ENCODE data around the gene NYAP2.

The NYAP2 gene

GRCh38 chr2:225463449-225463848, 63.9 kb downstream of the NYAP2 start:
- H3K27me3 ChIP-seq (ENCODE audit: insufficient read depth, insufficient read length) = no peaks in the 10 kb centered on the region
- H3K4me3 ChIP-seq (ENCODE audit: insufficient read length, low read depth) = no peak overlapping the region
- H3K36me3 ChIP-seq (ENCODE audit: insufficient read depth, insufficient read length, low read length) = no peaks in the 10 kb centered on the region
- TF ChIP-seq SUZ12 (IDR thresholded peaks at IDR 0.05; ENCODE audit: extremely low read depth, insufficient read depth, insufficient read length) = no peak
- no peak for TF ChIP-seq YY1 (IDR thresholded peaks at IDR 0.05; ENCODE audit: insufficient read depth, insufficient read length)
- TF ChIP-seq ZNF274 (IDR thresholded peaks at IDR 0.05; ENCODE audit: low read depth, low read length) = no peak
- H3K9me3 ChIP-seq (ENCODE audit: insufficient read depth, low read length) = no peaks in the 10 kb centered on the region
- no peak for DNase-seq (ENCODE audit: low read depth, low spot score)
- no peaks in the 10 kb centered on the region for H3K4me1 ChIP-seq (ENCODE audit: insufficient read depth, insufficient read length)
- no peak overlapping the region for H3K9ac ChIP-seq (ENCODE audit: insufficient read length, low read depth)

- no peak for DNase-seq (ENCODE audit: low read depth, low spot score)
- Histone ChIP-seq H3K9me3 (ENCODE audit: insufficient read depth, low read length) (no peaks in the 10 kb centered on the region), H3K36me3 (ENCODE audit: insufficient read depth, insufficient read length, low read length) (no peaks in the 10 kb centered on the region), H3K4me3 (ENCODE audit: insufficient read length, low read depth) (no peak overlapping the region), H3K9ac (ENCODE audit: insufficient read length, low read depth) (no peak overlapping the region), H3K27me3 (ENCODE audit: insufficient read depth, insufficient read length) (no peaks in the 10 kb centered on the region), H3K4me1 (ENCODE audit: insufficient read depth, insufficient read length) (no peaks in the 10 kb centered on the region)
- TF ChIP-seq ZNF274 (IDR thresholded peaks at IDR 0.05; ENCODE audit: low read depth, low read length) (no peak), SUZ12 (IDR thresholded peaks at IDR 0.05; ENCODE audit: extremely low read depth, insufficient read depth, insufficient read length) (no peak), YY1 (IDR thresholded peaks at IDR 0.05; ENCODE audit: insufficient read depth, insufficient read length) (no peak)
Measured at GRCh38 chr2:225464346-225465025, 65.0 kb downstream of the NYAP2 start.

- no peaks in the 10 kb centered on the region for H3K27me3 ChIP-seq (ENCODE audit: insufficient read depth, insufficient read length)
- H3K4me1 ChIP-seq (ENCODE audit: insufficient read depth, insufficient read length) = no peaks in the 10 kb centered on the region
- H3K9ac ChIP-seq (ENCODE audit: insufficient read length, low read depth) = no peak overlapping the region
- no peak for TF ChIP-seq ZNF274 (IDR thresholded peaks at IDR 0.05; ENCODE audit: low read depth, low read length)
- no peak for TF ChIP-seq SUZ12 (IDR thresholded peaks at IDR 0.05; ENCODE audit: extremely low read depth, insufficient read depth, insufficient read length)
- no peak for TF ChIP-seq YY1 (IDR thresholded peaks at IDR 0.05; ENCODE audit: insufficient read depth, insufficient read length)
- no peaks in the 10 kb centered on the region for H3K36me3 ChIP-seq (ENCODE audit: insufficient read depth, insufficient read length, low read length)
- no peak overlapping the region for H3K4me3 ChIP-seq (ENCODE audit: insufficient read length, low read depth)
- no peaks in the 10 kb centered on the region for H3K9me3 ChIP-seq (ENCODE audit: insufficient read depth, low read length)
- DNase-seq (ENCODE audit: low read depth, low spot score) = peak; percentile 70
Measured at GRCh38 chr2:225465827-225466226, 66.3 kb downstream of the NYAP2 start.

GRCh38 chr2:225466891-225467604, 67.5 kb downstream of the NYAP2 start:
- Histone ChIP-seq H3K27me3 (ENCODE audit: insufficient read depth, insufficient read length) (no peaks in the 10 kb centered on the region), H3K4me3 (ENCODE audit: insufficient read length, low read depth) (no peak overlapping the region), H3K36me3 (ENCODE audit: insufficient read depth, insufficient read length, low read length) (no peaks in the 10 kb centered on the region), H3K4me1 (ENCODE audit: insufficient read depth, insufficient read length) (no peaks in the 10 kb centered on the region), H3K9me3 (ENCODE audit: insufficient read depth, low read length) (no peaks in the 10 kb centered on the region), H3K9ac (ENCODE audit: insufficient read length, low read depth) (no peak overlapping the region)
- DNase-seq (ENCODE audit: low read depth, low spot score) = no peak
- no peak for TF ChIP-seq ZNF274 (IDR thresholded peaks at IDR 0.05; ENCODE audit: low read depth, low read length)
- TF ChIP-seq YY1 (IDR thresholded peaks at IDR 0.05; ENCODE audit: insufficient read depth, insufficient read length) = no peak
- TF ChIP-seq SUZ12 (IDR thresholded peaks at IDR 0.05; ENCODE audit: extremely low read depth, insufficient read depth, insufficient read length) = no peak

GRCh38 chr2:225468131-225468530, 68.6 kb downstream of the NYAP2 start:
- no peak overlapping the region for H3K4me3 ChIP-seq (ENCODE audit: insufficient read length, low read depth)
- no peak for TF ChIP-seq ZNF274 (IDR thresholded peaks at IDR 0.05; ENCODE audit: low read depth, low read length)
- no peak overlapping the region for H3K9ac ChIP-seq (ENCODE audit: insufficient read length, low read depth)
- no peaks in the 10 kb centered on the region for H3K9me3 ChIP-seq (ENCODE audit: insufficient read depth, low read length)
- H3K27me3 ChIP-seq (ENCODE audit: insufficient read depth, insufficient read length) = no peaks in the 10 kb centered on the region
- no peaks in the 10 kb centered on the region for H3K4me1 ChIP-seq (ENCODE audit: insufficient read depth, insufficient read length)
- no peaks in the 10 kb centered on the region for H3K36me3 ChIP-seq (ENCODE audit: insufficient read depth, insufficient read length, low read length)
- no peak for DNase-seq (ENCODE audit: low read depth, low spot score)

- no peak for DNase-seq (ENCODE audit: low read depth, low spot score)
- Histone ChIP-seq H3K9ac (ENCODE audit: insufficient read length, low read depth) (no peak overlapping the region), H3K4me1 (ENCODE audit: insufficient read depth, insufficient read length) (no peaks in the 10 kb centered on the region), H3K4me3 (ENCODE audit: insufficient read length, low read depth) (no peak overlapping the region), H3K27me3 (ENCODE audit: insufficient read depth, insufficient read length) (no peaks in the 10 kb centered on the region), H3K9me3 (ENCODE audit: insufficient read depth, low read length) (no peaks in the 10 kb centered on the region), H3K36me3 (ENCODE audit: insufficient read depth, insufficient read length, low read length) (no peaks in the 10 kb centered on the region)
- TF ChIP-seq ZNF274 (IDR thresholded peaks at IDR 0.05; ENCODE audit: low read depth, low read length) (no peak), YY1 (IDR thresholded peaks at IDR 0.05; ENCODE audit: insufficient read depth, insufficient read length) (no peak), SUZ12 (IDR thresholded peaks at IDR 0.05; ENCODE audit: extremely low read depth, insufficient read depth, insufficient read length) (no peak)
Measured at GRCh38 chr2:225471039-225471438, 71.5 kb downstream of the NYAP2 start.

- H3K27me3 ChIP-seq (ENCODE audit: insufficient read depth, insufficient read length) = no peaks in the 10 kb centered on the region
- TF ChIP-seq SUZ12 (IDR thresholded peaks at IDR 0.05; ENCODE audit: extremely low read depth, insufficient read depth, insufficient read length) (no peak), YY1 (IDR thresholded peaks at IDR 0.05; ENCODE audit: insufficient read depth, insufficient read length) (no peak), ZNF274 (IDR thresholded peaks at IDR 0.05; ENCODE audit: low read depth, low read length) (no peak)
- no peaks in the 10 kb centered on the region for H3K9me3 ChIP-seq (ENCODE audit: insufficient read depth, low read length)
- H3K9ac ChIP-seq (ENCODE audit: insufficient read length, low read depth) = no peak overlapping the region
- no peak overlapping the region for H3K4me3 ChIP-seq (ENCODE audit: insufficient read length, low read depth)
- no peak for DNase-seq (ENCODE audit: low read depth, low spot score)
- no peaks in the 10 kb centered on the region for H3K4me1 ChIP-seq (ENCODE audit: insufficient read depth, insufficient read length)
- no peaks in the 10 kb centered on the region for H3K36me3 ChIP-seq (ENCODE audit: insufficient read depth, insufficient read length, low read length)
Measured at GRCh38 chr2:225471482-225471881, 72.0 kb downstream of the NYAP2 start.

Data from NT2/D1 (cell line).